Peyer's patch (tissue), 4 donors: ENCODE measurements around the gene SERPINA3. TPM values are rescaled to one million over a fixed set of nuclear protein-coding genes. Genes with fewer than 3 reads are reported as not detected.

Source experiments
- DNase-seq, 3 donors: peaks; one replicate each; pipeline ENCODE4 v3.0.0-alpha.2; 2017 to 2019
- H3K27ac ChIP-seq, 4 donors: fragments of 200-600 bp; sonication (generic); one replicate each; pipeline ENCODE4 v1.5.1; 2016 to 2019
- H3K27me3 ChIP-seq, 2 donors: fragments of 200-600 bp; sonication (generic); one replicate each; pipeline ENCODE4 v1.5.1; 2019
- H3K36me3 ChIP-seq, 3 donors: fragments of 200-600 bp; sonication (generic); one replicate each; pipeline ENCODE4 v1.5.1; 2016 to 2019
- H3K4me1 ChIP-seq, 4 donors: fragments of 200-600 bp; sonication (generic); one replicate each; pipeline ENCODE4 v1.5.1; 2016 to 2019
- H3K4me3 ChIP-seq, 4 donors: fragments of 200-600 bp; sonication (generic); 1 replicate in 3 of 4; 2 replicates in 1 of 4; pipeline ENCODE4 v1.5.1; 2016 to 2019; ENCODE audit warnings: mild to moderate bottlenecking in 1 of 4
- H3K9me3 ChIP-seq, 4 donors: fragments of 200-600 bp; sonication (generic); one replicate each; pipeline ENCODE4 v1.5.1; 2016 to 2019; ENCODE audit warnings: mild to moderate bottlenecking in 1 of 4
- POLR2A ChIP-seq, 2 donors: fragments of 450-650 bp; IDR thresholded peaks; one replicate each; pipeline ENCODE4 v1.5.1; 2017; ENCODE audit warnings: antibody characterized with exemption in 2 of 2, mild to moderate bottlenecking in 2 of 2, moderate library complexity in 2 of 2
- total RNA-seq, 4 donors: library from RNA; depleted of rRNA; stranded (reverse); fragments of >200 nt; gene quantifications; one replicate each; pipeline ENCODE4 v1.1.0, GENCODE V29; 2016
- TF ChIP-seq, protein P1 (sequence below), 6 experiments: fragments of 450-650 bp in 4 of 6; fragments of 200-600 bp in 2 of 6; sonication (generic) in 1 of 6; IDR thresholded peaks; one replicate each; pipeline ENCODE4 v1.5.1; 2017 to 2019; ENCODE audit warnings: antibody characterized with exemption in 6 of 6, mild to moderate bottlenecking in 3 of 6, moderate library complexity in 1 of 6

The SERPINA3 gene
- total RNA-seq, 4 donors from 2014 or later, result 25.9 to 61.8 (median 34.5) TPM

DNA sequence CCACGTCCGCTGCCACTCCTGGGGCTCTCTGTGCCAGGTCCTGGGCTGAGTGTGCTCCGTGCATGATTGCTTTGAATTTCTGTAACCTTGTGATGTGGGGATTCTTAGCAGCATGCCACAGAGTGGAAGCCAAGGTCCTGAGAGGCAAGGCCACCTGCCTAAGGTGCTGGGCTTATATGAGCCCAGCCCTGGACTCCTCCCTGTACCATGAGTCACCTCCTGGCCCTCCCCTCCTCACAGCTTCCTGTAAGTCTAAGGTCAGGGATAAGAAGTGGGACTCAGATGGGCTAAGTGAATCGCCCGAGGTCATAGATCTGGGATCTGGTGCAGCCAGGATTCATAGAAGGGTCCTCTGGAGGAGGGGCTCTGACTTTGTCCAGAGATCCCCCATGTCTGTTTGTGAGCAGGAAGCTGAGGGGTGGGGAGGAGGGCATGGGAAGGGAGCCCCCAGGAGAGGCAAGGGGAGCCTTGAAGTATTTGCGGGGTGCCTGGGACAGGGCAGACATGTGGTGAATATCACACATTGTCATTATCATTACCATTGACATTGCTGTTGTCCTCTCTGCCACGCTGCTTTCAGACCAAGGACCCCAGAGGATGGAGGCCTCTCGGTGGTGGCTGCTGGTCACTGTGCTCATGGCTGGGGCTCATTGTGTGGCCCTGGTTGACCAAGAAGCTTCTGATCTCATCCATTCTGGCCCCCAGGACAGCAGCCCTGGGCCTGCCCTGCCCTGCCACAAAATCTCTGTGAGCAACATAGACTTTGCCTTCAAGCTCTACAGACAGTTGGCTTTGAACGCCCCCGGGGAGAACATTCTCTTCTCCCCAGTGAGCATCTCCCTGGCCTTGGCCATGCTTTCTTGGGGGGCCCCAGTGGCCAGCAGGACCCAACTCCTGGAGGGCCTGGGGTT, 28.8 kb downstream of the SERPINA3 start:
- Histone ChIP-seq H3K4me1 (no peaks in the 10 kb centered on the region), H3K36me3 (no peaks in the 10 kb centered on the region), H3K9me3 (no peaks in the 10 kb centered on the region), H3K27me3 (no peaks in the 10 kb centered on the region), H3K4me3 (no peak overlapping the region), H3K27ac (no peak overlapping the region)
- TF ChIP-seq, protein P1, sequence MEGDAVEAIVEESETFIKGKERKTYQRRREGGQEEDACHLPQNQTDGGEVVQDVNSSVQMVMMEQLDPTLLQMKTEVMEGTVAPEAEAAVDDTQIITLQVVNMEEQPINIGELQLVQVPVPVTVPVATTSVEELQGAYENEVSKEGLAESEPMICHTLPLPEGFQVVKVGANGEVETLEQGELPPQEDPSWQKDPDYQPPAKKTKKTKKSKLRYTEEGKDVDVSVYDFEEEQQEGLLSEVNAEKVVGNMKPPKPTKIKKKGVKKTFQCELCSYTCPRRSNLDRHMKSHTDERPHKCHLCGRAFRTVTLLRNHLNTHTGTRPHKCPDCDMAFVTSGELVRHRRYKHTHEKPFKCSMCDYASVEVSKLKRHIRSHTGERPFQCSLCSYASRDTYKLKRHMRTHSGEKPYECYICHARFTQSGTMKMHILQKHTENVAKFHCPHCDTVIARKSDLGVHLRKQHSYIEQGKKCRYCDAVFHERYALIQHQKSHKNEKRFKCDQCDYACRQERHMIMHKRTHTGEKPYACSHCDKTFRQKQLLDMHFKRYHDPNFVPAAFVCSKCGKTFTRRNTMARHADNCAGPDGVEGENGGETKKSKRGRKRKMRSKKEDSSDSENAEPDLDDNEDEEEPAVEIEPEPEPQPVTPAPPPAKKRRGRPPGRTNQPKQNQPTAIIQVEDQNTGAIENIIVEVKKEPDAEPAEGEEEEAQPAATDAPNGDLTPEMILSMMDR (IDR thresholded peaks at IDR 0.05), result no peak
- TF ChIP-seq POLR2A (IDR thresholded peaks at IDR 0.05), result no peak
- DNase-seq, result no peak

GRCh38 chr14:94641632-94641955, 29.4 kb downstream of the SERPINA3 start:
- H3K27ac ChIP-seq, result no peak overlapping the region
- no peak for DNase-seq
- TF ChIP-seq POLR2A (IDR thresholded peaks at IDR 0.05), result no peak
- TF ChIP-seq, protein P1 (IDR thresholded peaks at IDR 0.05), result no peak
- H3K4me1 ChIP-seq, result no peaks in the 10 kb centered on the region
- no peak overlapping the region for H3K4me3 ChIP-seq
- no peaks in the 10 kb centered on the region for H3K27me3 ChIP-seq
- no peaks in the 10 kb centered on the region for H3K36me3 ChIP-seq
- H3K9me3 ChIP-seq, result no peaks in the 10 kb centered on the region

DNA sequence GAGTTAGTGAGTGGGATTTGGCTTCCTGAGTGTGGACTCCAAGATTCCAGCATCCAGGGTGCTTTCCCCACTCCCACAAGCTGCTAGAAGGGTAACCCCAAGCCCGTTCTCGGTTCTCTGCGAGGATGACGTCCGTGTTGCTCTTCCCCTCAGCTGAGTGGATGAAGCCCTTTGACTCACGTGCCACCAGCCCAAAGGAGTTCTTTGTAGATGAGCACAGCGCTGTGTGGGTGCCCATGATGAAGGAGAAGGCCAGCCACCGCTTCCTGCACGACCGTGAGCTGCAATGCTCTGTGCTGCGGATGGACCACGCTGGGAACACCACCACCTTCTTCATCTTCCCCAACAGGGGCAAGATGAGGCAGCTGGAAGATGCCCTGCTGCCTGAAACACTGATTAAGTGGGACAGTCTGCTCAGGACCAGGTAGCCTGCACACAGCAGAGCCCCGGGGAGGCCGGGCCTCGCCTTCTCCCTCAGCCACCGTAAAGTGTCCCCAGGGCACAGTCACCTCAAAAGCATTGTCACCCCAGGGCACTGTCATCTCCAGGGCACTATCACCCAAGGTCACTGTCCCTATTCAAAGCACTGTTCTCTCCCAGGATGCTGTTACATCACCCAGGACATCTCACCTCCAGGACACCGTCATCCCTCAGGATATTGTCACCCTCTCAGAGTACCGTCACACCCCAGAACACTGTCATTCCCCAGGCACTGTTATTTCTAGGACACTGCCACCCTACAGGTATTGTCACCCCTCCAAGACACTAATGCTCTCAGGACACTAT, 31.3 kb downstream of the SERPINA3 start:
- Histone ChIP-seq H3K4me1 (no peaks in the 10 kb centered on the region), H3K9me3 (peaks cover 0 to 7% (median under 1%) of the 10 kb centered on the region in 4 donors), H3K4me3 (no peak overlapping the region), H3K27ac (no peak overlapping the region), H3K27me3 (no peaks in the 10 kb centered on the region), H3K36me3 (no peaks in the 10 kb centered on the region)
- no peak for DNase-seq
- no peak for TF ChIP-seq POLR2A (IDR thresholded peaks at IDR 0.05)
- TF ChIP-seq, protein P1 (IDR thresholded peaks at IDR 0.05), result no peak

- no peaks in the 10 kb centered on the region for H3K4me1 ChIP-seq
- TF ChIP-seq, protein P1 (IDR thresholded peaks at IDR 0.05), result no peak
- TF ChIP-seq POLR2A (IDR thresholded peaks at IDR 0.05), result no peak
- no peak for DNase-seq
- peaks cover 0 to 11% (median 3%) of the 10 kb centered on the region in 4 donors for H3K9me3 ChIP-seq
- no peak overlapping the region for H3K27ac ChIP-seq
- no peak overlapping the region for H3K4me3 ChIP-seq
- no peaks in the 10 kb centered on the region for H3K27me3 ChIP-seq
- H3K36me3 ChIP-seq, result no peaks in the 10 kb centered on the region
Observed at GRCh38 chr14:94644102-94644535, 31.9 kb downstream of the SERPINA3 start.

DNA sequence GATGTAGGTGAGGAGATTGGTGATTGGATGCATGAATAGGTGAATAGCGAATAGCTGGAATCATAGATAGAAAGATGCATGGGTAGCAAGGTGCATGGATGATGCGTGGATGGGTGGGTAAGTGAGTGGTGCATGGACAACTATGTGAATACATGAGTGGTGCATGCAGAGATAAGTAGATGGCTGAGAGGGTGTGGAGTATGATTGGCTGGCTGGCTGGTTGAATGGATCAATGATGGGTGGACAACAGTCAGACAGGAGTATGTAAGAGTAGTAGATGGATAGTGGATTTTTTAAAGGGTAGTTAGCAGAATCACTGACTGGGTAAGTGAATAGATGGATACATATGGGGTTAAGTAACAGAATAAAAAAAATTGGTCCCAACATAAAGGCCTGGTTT, 33.9 kb downstream of the SERPINA3 start:
- H3K36me3 ChIP-seq, result no peaks in the 10 kb centered on the region
- H3K4me1 ChIP-seq, result no peaks in the 10 kb centered on the region
- no peak overlapping the region for H3K27ac ChIP-seq
- H3K27me3 ChIP-seq, result no peaks in the 10 kb centered on the region
- peaks cover 0 to 11% (median 4%) of the 10 kb centered on the region in 4 donors for H3K9me3 ChIP-seq
- H3K4me3 ChIP-seq, result no peak overlapping the region
- no peak for DNase-seq
- TF ChIP-seq, protein P1 (IDR thresholded peaks at IDR 0.05), result no peak
- no peak for TF ChIP-seq POLR2A (IDR thresholded peaks at IDR 0.05)
